Measurements from ENCODE around the gene IFNLR1.

IFNLR1 gene

DNA sequence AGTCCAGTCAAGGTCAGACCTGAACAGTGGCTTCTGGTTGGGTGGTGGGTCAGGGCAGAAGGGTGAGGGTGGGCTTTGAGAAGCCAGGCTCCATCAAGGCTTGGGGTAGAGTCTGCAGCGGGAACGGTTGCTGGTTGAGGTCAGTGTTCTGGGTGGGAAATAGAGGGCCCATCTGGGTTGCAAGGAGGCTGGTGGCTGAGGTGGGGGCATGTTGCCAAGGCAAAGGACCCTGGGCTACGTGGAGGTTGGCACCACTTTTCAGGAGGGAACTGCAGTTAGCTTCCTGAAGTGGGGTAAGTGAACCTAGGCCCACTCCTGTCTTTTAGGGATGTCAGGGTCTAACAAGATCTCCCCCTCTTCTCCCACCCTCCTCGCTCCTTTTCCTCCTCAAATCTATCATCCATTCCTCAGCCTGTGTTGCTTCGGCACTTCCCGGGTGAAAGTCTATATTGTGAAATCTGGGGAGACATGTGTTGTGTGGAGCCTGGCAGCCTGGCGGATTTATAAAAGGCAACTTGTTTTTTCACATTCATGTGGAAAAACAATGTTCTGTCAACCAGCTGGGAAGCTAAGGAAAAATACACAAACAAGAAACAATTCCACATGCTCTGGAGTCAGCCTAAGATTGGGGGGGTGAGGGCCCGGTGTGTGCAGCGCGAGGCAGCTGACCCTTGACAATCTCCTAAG lies 45.6 kb downstream of the IFNLR1 start:
- H3K9me3 ChIP-seq (replicated peaks; ENCODE audit: low read length): no peaks in the 10 kb centered on the region
- no peak overlapping the region for H3K9ac ChIP-seq (ENCODE audit: low read depth, low read length)
- no peak overlapping the region for H3K4me2 ChIP-seq (ENCODE audit: low read length)
- no peaks in the 10 kb centered on the region for H3K36me3 ChIP-seq (ENCODE audit: insufficient read depth, low read length)
- H3K4me1 ChIP-seq (ENCODE audit: control insufficient read depth, insufficient read depth, low read length): peaks cover 5% of the 10 kb centered on the region
- H3K4me3 ChIP-seq (ENCODE audit: low read length): no peak overlapping the region
- H3K27me3 ChIP-seq (ENCODE audit: control insufficient read depth, insufficient read depth, low read length): peaks cover 36% of the 10 kb centered on the region

GRCh38 chr1:24140741-24141181 lies 46.3 kb downstream of the IFNLR1 start:
- no peaks in the 10 kb centered on the region for H3K9me3 ChIP-seq (replicated peaks; ENCODE audit: low read length)
- peaks cover 40% of the 10 kb centered on the region for H3K27me3 ChIP-seq (ENCODE audit: control insufficient read depth, insufficient read depth, low read length)
- H3K4me3 ChIP-seq (ENCODE audit: low read length): no peak overlapping the region
- H3K9ac ChIP-seq (ENCODE audit: low read depth, low read length): no peak overlapping the region
- no peaks in the 10 kb centered on the region for H3K36me3 ChIP-seq (ENCODE audit: insufficient read depth, low read length)
- H3K4me1 ChIP-seq (ENCODE audit: control insufficient read depth, insufficient read depth, low read length): peaks cover 5% of the 10 kb centered on the region
- H3K4me2 ChIP-seq (ENCODE audit: low read length): no peak overlapping the region

DNA sequence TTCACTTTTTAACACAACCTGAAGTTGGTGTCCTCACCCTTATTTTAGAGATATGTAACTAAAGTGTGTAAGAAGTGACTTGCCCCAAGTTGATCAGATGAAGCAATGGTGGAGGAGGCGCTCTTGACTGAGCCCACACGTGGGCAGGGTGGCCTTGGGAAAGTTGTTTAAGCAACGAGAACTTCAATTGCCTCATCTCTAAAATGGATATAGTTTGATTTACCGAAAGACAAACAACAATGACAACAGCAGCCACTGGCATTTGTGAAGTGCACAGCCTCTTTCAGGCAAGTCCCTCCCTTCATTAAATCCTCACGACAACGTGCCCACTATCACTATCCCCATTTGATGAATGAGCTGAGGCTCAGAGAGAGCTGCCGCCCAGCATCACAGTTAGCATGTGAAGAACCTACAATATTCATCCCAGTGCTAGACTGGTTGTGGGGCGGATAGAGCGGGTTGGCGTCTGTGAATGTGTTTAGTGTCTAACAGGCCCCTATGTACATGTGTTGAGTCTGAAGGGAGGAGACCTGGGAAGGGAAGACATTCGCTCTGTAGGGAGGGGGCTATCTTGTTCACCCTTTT lies 47.2 kb downstream of the IFNLR1 start:
- no peaks in the 10 kb centered on the region for H3K36me3 ChIP-seq (ENCODE audit: insufficient read depth, low read length)
- H3K4me3 ChIP-seq (ENCODE audit: low read length): no peak overlapping the region
- peaks cover 5% of the 10 kb centered on the region for H3K4me1 ChIP-seq (ENCODE audit: control insufficient read depth, insufficient read depth, low read length)
- H3K27me3 ChIP-seq (ENCODE audit: control insufficient read depth, insufficient read depth, low read length): peaks cover 43% of the 10 kb centered on the region
- H3K9me3 ChIP-seq (replicated peaks; ENCODE audit: low read length): no peaks in the 10 kb centered on the region
- no peak overlapping the region for H3K9ac ChIP-seq (ENCODE audit: low read depth, low read length)
- H3K4me2 ChIP-seq (ENCODE audit: low read length): no peak overlapping the region

- H3K27me3 ChIP-seq (ENCODE audit: control insufficient read depth, insufficient read depth, low read length): peaks cover 39% of the 10 kb centered on the region
- no peaks in the 10 kb centered on the region for H3K9me3 ChIP-seq (replicated peaks; ENCODE audit: low read length)
- H3K4me3 ChIP-seq (ENCODE audit: low read length): no peak overlapping the region
- H3K4me2 ChIP-seq (ENCODE audit: low read length): no peak overlapping the region
- H3K36me3 ChIP-seq (ENCODE audit: insufficient read depth, low read length): no peaks in the 10 kb centered on the region
- peaks cover 5% of the 10 kb centered on the region for H3K4me1 ChIP-seq (ENCODE audit: control insufficient read depth, insufficient read depth, low read length)
- H3K9ac ChIP-seq (ENCODE audit: low read depth, low read length): no peak overlapping the region
Measured at GRCh38 chr1:24139222-24139489, 47.9 kb downstream of the IFNLR1 start.

DNA sequence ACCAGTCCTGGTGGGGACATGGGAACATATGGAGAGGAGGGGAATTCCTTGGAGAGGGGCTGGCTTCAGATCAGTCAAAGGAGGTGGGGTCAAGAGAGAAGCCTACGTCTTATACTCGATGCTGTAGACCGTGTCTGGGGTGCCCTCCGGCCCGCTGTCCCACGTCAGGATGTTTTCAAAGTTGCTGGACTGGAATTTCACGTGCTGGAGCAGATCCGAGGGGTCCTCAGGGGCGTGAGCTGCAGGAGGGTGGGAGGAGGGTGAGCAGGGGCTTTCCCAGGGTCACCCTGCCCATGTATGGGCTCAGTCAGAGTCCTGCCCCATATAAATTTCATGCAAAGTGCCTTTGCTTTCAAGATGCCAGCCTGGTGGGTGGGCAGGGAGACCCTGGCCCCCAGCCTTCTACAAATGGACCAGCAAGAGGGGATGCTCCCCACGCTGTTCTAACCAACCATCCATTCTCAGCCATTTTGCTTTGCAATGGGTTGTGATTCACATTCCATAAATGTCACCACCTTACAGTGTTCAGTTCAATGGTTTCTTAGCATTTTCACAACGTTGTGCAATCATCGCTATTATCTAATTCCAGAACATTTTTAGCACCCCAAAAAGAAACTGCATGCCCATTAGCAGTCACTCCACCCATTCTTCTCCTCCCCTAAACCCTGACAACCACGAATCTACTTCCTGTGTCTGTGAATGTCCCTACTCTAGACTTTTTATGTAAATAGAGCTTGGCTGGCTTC lies 48.4 kb downstream of the IFNLR1 start:
- H3K4me3 ChIP-seq (ENCODE audit: low read length): no peak overlapping the region
- H3K9me3 ChIP-seq (replicated peaks; ENCODE audit: low read length): no peaks in the 10 kb centered on the region
- H3K9ac ChIP-seq (ENCODE audit: low read depth, low read length): no peak overlapping the region
- peaks cover 5% of the 10 kb centered on the region for H3K4me1 ChIP-seq (ENCODE audit: control insufficient read depth, insufficient read depth, low read length)
- no peaks in the 10 kb centered on the region for H3K36me3 ChIP-seq (ENCODE audit: insufficient read depth, low read length)
- no peak overlapping the region for H3K4me2 ChIP-seq (ENCODE audit: low read length)
- H3K27me3 ChIP-seq (ENCODE audit: control insufficient read depth, insufficient read depth, low read length): peaks cover 38% of the 10 kb centered on the region

DNA sequence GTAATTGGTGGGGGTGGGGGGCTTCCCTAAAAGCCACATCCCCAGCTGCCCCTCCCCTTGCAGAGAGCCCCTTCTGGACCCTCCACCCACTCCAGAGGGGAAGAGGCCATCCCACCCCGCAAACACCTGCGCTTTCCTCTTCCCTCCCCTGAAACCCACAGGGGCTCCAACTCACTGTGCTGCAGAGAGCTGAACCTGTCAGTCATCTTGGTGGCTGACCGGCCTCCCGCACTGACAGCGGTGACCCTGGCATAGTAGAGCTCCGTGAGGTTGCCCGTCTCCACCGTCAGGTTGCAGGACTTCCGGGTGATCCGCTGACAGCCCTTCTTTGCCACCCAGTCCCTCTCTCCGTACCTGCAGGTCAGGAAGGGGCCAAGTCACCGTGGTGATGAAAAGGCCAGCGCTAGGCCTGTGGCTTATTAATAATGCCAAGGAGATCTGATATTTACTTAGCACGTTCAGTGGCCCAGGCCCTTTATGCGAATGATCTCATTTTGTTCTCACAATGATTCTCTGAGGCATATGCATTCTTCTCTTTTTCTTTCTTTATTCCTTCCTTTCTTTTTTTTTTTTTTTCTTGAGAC lies 50.0 kb downstream of the IFNLR1 start:
- Histone ChIP-seq H3K4me1 (ENCODE audit: control insufficient read depth, insufficient read depth, low read length) (no peaks in the 10 kb centered on the region), H3K9ac (ENCODE audit: low read depth, low read length) (no peak overlapping the region), H3K9me3 (replicated peaks; ENCODE audit: low read length) (no peaks in the 10 kb centered on the region), H3K4me2 (ENCODE audit: low read length) (no peak overlapping the region), H3K36me3 (ENCODE audit: insufficient read depth, low read length) (no peaks in the 10 kb centered on the region), H3K27me3 (ENCODE audit: control insufficient read depth, insufficient read depth, low read length) (peaks cover 39% of the 10 kb centered on the region), H3K4me3 (ENCODE audit: low read length) (no peak overlapping the region)

GRCh38 chr1:24134376-24134775 lies 52.7 kb downstream of the IFNLR1 start:
- Histone ChIP-seq H3K27me3 (ENCODE audit: control insufficient read depth, insufficient read depth, low read length) (peaks cover 31% of the 10 kb centered on the region), H3K4me1 (ENCODE audit: control insufficient read depth, insufficient read depth, low read length) (no peaks in the 10 kb centered on the region), H3K4me3 (ENCODE audit: low read length) (no peak overlapping the region), H3K9ac (ENCODE audit: low read depth, low read length) (no peak overlapping the region), H3K36me3 (ENCODE audit: insufficient read depth, low read length) (no peaks in the 10 kb centered on the region), H3K4me2 (ENCODE audit: low read length) (no peak overlapping the region), H3K9me3 (replicated peaks; ENCODE audit: low read length) (peaks cover 3% of the 10 kb centered on the region)

- Histone ChIP-seq H3K9ac (ENCODE audit: low read depth, low read length) (no peak overlapping the region), H3K4me3 (ENCODE audit: low read length) (no peak overlapping the region), H3K9me3 (replicated peaks; ENCODE audit: low read length) (peaks cover 3% of the 10 kb centered on the region), H3K36me3 (ENCODE audit: insufficient read depth, low read length) (no peaks in the 10 kb centered on the region), H3K4me2 (ENCODE audit: low read length) (no peak overlapping the region), H3K4me1 (ENCODE audit: control insufficient read depth, insufficient read depth, low read length) (no peaks in the 10 kb centered on the region), H3K27me3 (ENCODE audit: control insufficient read depth, insufficient read depth, low read length) (peaks cover 31% of the 10 kb centered on the region)
Measured at GRCh38 chr1:24133819-24134218, 53.3 kb downstream of the IFNLR1 start.

GRCh38 chr1:24130385-24130784 lies 56.7 kb downstream of the IFNLR1 start:
- Histone ChIP-seq H3K4me3 (ENCODE audit: low read length) (no peak overlapping the region), H3K4me2 (ENCODE audit: low read length) (no peak overlapping the region), H3K9me3 (replicated peaks; ENCODE audit: low read length) (peaks cover 3% of the 10 kb centered on the region), H3K27me3 (ENCODE audit: control insufficient read depth, insufficient read depth, low read length) (peaks cover 23% of the 10 kb centered on the region), H3K36me3 (ENCODE audit: insufficient read depth, low read length) (no peaks in the 10 kb centered on the region), H3K9ac (ENCODE audit: low read depth, low read length) (no peak overlapping the region), H3K4me1 (ENCODE audit: control insufficient read depth, insufficient read depth, low read length) (peaks cover 4% of the 10 kb centered on the region)

GRCh38 chr1:24127801-24128363 lies 59.2 kb downstream of the IFNLR1 start:
- Histone ChIP-seq H3K36me3 (ENCODE audit: insufficient read depth, low read length) (no peaks in the 10 kb centered on the region), H3K4me1 (ENCODE audit: control insufficient read depth, insufficient read depth, low read length) (peaks cover 4% of the 10 kb centered on the region), H3K9ac (ENCODE audit: low read depth, low read length) (no peak overlapping the region), H3K4me2 (ENCODE audit: low read length) (no peak overlapping the region), H3K9me3 (replicated peaks; ENCODE audit: low read length) (peaks cover 3% of the 10 kb centered on the region), H3K27me3 (ENCODE audit: control insufficient read depth, insufficient read depth, low read length) (peaks cover 9% of the 10 kb centered on the region), H3K4me3 (ENCODE audit: low read length) (no peak overlapping the region)

- no peaks in the 10 kb centered on the region for H3K36me3 ChIP-seq (ENCODE audit: insufficient read depth, low read length)
- no peak overlapping the region for H3K4me2 ChIP-seq (ENCODE audit: low read length)
- peaks cover 3% of the 10 kb centered on the region for H3K9me3 ChIP-seq (replicated peaks; ENCODE audit: low read length)
- no peak overlapping the region for H3K9ac ChIP-seq (ENCODE audit: low read depth, low read length)
- H3K4me3 ChIP-seq (ENCODE audit: low read length): no peak overlapping the region
- H3K27me3 ChIP-seq (ENCODE audit: control insufficient read depth, insufficient read depth, low read length): peaks cover 9% of the 10 kb centered on the region
- H3K4me1 ChIP-seq (ENCODE audit: control insufficient read depth, insufficient read depth, low read length): peaks cover 4% of the 10 kb centered on the region
Measured at GRCh38 chr1:24127134-24127800, 59.8 kb downstream of the IFNLR1 start.
